Measurements from ENCODE around the gene DCAF12. TPM values are rescaled to one million over a fixed set of nuclear protein-coding genes. Genes with fewer than 3 reads are reported as not detected.

The DCAF12 gene
- total RNA-seq, 1 experiment from 2014 or later, result 38.3 TPM

DNA sequence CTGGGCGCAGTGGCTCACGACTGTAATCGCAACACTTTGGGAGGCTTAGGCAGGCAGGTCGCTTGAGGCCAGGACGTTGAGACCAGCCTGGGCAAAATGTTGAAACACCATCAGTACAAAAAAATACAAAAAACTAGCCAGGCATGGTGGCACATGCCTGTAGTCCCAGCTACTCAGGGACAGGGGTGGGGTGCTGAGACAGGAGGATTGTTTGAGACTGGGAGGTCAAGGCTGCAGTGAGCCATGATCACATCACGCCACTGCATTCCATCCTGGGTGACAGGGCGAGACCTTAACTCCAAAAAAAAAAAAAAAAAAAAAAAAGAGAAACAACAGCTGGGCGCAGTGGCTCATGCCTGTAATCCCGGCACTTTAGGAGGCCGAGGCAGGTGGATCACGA lies 23.7 kb downstream of the DCAF12 start:
- CTCF ChIA-PET, result no interaction called here
- in situ Hi-C loops (cut with HindIII; ENCODE audit: low pct_unique_long_range_greater_than_20kb, low sequenced_read_pairs) (no loop called here), intact Hi-C loops (cut with micrococcal nuclease; ENCODE audit: unreplicated experiment) (no loop called here)
- ATAC-seq (no peak), DNase-seq (ENCODE audit: low read depth, low spot score) (no peak)
- H3K9me3 ChIP-seq (ENCODE audit: control insufficient read depth, insufficient read depth, low read depth, low read length), result no peaks in the 10 kb centered on the region
- H3K27me3 ChIP-seq (ENCODE audit: control insufficient read depth, insufficient read depth, low read length), result no peaks in the 10 kb centered on the region
- no peak for TF ChIP-seq POLR2AphosphoS5 (IDR thresholded peaks at IDR 0.05; ENCODE audit: low read depth, low read length)
- TF ChIP-seq, protein P1, sequence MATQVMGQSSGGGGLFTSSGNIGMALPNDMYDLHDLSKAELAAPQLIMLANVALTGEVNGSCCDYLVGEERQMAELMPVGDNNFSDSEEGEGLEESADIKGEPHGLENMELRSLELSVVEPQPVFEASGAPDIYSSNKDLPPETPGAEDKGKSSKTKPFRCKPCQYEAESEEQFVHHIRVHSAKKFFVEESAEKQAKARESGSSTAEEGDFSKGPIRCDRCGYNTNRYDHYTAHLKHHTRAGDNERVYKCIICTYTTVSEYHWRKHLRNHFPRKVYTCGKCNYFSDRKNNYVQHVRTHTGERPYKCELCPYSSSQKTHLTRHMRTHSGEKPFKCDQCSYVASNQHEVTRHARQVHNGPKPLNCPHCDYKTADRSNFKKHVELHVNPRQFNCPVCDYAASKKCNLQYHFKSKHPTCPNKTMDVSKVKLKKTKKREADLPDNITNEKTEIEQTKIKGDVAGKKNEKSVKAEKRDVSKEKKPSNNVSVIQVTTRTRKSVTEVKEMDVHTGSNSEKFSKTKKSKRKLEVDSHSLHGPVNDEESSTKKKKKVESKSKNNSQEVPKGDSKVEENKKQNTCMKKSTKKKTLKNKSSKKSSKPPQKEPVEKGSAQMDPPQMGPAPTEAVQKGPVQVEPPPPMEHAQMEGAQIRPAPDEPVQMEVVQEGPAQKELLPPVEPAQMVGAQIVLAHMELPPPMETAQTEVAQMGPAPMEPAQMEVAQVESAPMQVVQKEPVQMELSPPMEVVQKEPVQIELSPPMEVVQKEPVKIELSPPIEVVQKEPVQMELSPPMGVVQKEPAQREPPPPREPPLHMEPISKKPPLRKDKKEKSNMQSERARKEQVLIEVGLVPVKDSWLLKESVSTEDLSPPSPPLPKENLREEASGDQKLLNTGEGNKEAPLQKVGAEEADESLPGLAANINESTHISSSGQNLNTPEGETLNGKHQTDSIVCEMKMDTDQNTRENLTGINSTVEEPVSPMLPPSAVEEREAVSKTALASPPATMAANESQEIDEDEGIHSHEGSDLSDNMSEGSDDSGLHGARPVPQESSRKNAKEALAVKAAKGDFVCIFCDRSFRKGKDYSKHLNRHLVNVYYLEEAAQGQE (IDR thresholded peaks at IDR 0.05; ENCODE audit: insufficient read depth in 1 of 2, low read depth in 2 of 2, low read length in 1 of 2), result no peak
- no peak for TF ChIP-seq SIN3A (IDR thresholded peaks at IDR 0.05; ENCODE audit: borderline replicate concordance, insufficient read depth, low read depth, low read length)
- TF ChIP-seq, protein P2, sequence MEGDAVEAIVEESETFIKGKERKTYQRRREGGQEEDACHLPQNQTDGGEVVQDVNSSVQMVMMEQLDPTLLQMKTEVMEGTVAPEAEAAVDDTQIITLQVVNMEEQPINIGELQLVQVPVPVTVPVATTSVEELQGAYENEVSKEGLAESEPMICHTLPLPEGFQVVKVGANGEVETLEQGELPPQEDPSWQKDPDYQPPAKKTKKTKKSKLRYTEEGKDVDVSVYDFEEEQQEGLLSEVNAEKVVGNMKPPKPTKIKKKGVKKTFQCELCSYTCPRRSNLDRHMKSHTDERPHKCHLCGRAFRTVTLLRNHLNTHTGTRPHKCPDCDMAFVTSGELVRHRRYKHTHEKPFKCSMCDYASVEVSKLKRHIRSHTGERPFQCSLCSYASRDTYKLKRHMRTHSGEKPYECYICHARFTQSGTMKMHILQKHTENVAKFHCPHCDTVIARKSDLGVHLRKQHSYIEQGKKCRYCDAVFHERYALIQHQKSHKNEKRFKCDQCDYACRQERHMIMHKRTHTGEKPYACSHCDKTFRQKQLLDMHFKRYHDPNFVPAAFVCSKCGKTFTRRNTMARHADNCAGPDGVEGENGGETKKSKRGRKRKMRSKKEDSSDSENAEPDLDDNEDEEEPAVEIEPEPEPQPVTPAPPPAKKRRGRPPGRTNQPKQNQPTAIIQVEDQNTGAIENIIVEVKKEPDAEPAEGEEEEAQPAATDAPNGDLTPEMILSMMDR (IDR thresholded peaks at IDR 0.05), result no peak
- TF ChIP-seq TCF7L2 (IDR thresholded peaks at IDR 0.05; ENCODE audit: low read depth, low read length), result no peak
- POLR2A ChIA-PET, result interaction anchor here (0.7 kb wide), 1 partner anchor 861 kb away, joined by 15 read pairs; no protein-coding TSS in a partner anchor
- peaks cover 8% of the 10 kb centered on the region for H3K36me3 ChIP-seq (ENCODE audit: control insufficient read depth, insufficient read depth, low read length)
- H3K4me1 ChIP-seq (ENCODE audit: control insufficient read depth, insufficient read depth, low read length), result no peaks in the 10 kb centered on the region
- no peak overlapping the region for H3K4me3 ChIP-seq (ENCODE audit: low read depth in 2 of 2, low read length in 2 of 2)
- H3K27ac ChIP-seq (ENCODE audit: low read length), result no peak overlapping the region
- BruUV-seq (replicated peaks), result no TSS peak

DNA sequence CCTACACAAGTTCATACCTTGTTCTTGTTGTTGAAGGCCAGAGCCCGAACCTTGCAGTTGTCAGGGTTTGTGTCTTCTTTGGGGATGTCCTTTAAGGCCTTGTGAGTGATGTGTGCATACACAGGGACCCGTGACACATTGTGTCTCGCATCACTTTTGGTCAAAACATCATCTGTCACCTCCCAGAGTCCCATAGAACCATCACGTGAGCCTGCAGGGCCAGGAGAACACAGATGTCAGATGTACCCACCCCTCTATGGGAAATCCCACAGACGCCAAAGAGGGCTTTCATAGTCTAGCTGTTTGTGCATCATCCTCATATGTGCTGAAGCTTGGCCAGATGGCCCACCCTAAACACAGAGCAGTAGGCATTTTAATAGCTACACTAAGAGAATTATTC lies 28.2 kb downstream of the DCAF12 start:
- DNase-seq (ENCODE audit: low read depth, low spot score), result no peak
- ChIA-PET POLR2A (no interaction called here), CTCF (no interaction called here)
- Histone ChIP-seq H3K9me3 (ENCODE audit: control insufficient read depth, insufficient read depth, low read depth, low read length) (no peaks in the 10 kb centered on the region), H3K4me1 (ENCODE audit: control insufficient read depth, insufficient read depth, low read length) (no peaks in the 10 kb centered on the region), H3K27me3 (ENCODE audit: control insufficient read depth, insufficient read depth, low read length) (no peaks in the 10 kb centered on the region), H3K36me3 (ENCODE audit: control insufficient read depth, insufficient read depth, low read length) (peaks cover 11% of the 10 kb centered on the region), H3K27ac (ENCODE audit: low read length) (no peak overlapping the region), H3K4me3 (ENCODE audit: low read depth in 2 of 2, low read length in 2 of 2) (no peak overlapping the region)
- TF ChIP-seq POLR2AphosphoS5 (IDR thresholded peaks at IDR 0.05; ENCODE audit: low read depth, low read length) (no peak), SIN3A (IDR thresholded peaks at IDR 0.05; ENCODE audit: borderline replicate concordance, insufficient read depth, low read depth, low read length) (no peak), TCF7L2 (IDR thresholded peaks at IDR 0.05; ENCODE audit: low read depth, low read length) (no peak)
- TF ChIP-seq, protein P1 (IDR thresholded peaks at IDR 0.05; ENCODE audit: insufficient read depth in 1 of 2, low read depth in 2 of 2, low read length in 1 of 2), result no peak
- TF ChIP-seq, protein P2 (IDR thresholded peaks at IDR 0.05), result no peak
- ATAC-seq, result no peak
- in situ Hi-C loops (cut with HindIII; ENCODE audit: low pct_unique_long_range_greater_than_20kb, low sequenced_read_pairs), result no loop called here
- BruUV-seq (replicated peaks), result no TSS peak
- intact Hi-C loops (cut with micrococcal nuclease; ENCODE audit: unreplicated experiment), result no loop called here

Data from Panc1 (cell line).